Liver (tissue), 9 donors: ENCODE measurements around the gene BACH2. TPM values are rescaled to one million over a fixed set of nuclear protein-coding genes. Genes with fewer than 3 reads are reported as not detected.

Experiments
- DNase-seq: peaks from one replicate; pipeline ENCODE4 v3.0.0-alpha.2; 2017; ENCODE audit warnings: low spot score
- H3K27ac ChIP-seq, 2 donors: one replicate each; pipeline ENCODE4 v1.7.0; 2013; ENCODE audit warnings: inconsistent platforms in 2 of 2, low read length in 2 of 2, control low read depth in 1 of 2, low read depth in 1 of 2, mild to moderate bottlenecking in 1 of 2
- H3K27me3 ChIP-seq, 4 donors: one replicate each; pipeline versions ENCODE4 v1.6.1 to v1.7.0; 2013; ENCODE audit warnings: low read length in 3 of 4, inconsistent platforms in 1 of 4, mild to moderate bottlenecking in 1 of 4, moderate library complexity in 1 of 4; ENCODE audit not compliant: control insufficient read depth in 4 of 4, insufficient read depth in 4 of 4
- H3K36me3 ChIP-seq, 4 donors: one replicate each; pipeline versions ENCODE4 v1.6.1 to v1.7.0; 2013; ENCODE audit warnings: low read length in 3 of 4, mild to moderate bottlenecking in 3 of 4, low read depth in 1 of 4, moderate library complexity in 1 of 4; ENCODE audit not compliant: control insufficient read depth in 4 of 4, insufficient read depth in 3 of 4
- H3K4me1 ChIP-seq, 4 donors: one replicate each; pipeline versions ENCODE4 v1.6.1 to v1.7.0; 2013; ENCODE audit warnings: low read length in 3 of 4, mild to moderate bottlenecking in 3 of 4, moderate library complexity in 1 of 4; ENCODE audit not compliant: control insufficient read depth in 4 of 4, insufficient read depth in 4 of 4
- H3K4me3 ChIP-seq, 3 donors: one replicate each; pipeline versions ENCODE4 v1.6.1 to v1.7.0; 2013; ENCODE audit warnings: low read length in 3 of 3, control low read depth in 1 of 3, low read depth in 1 of 3, mild to moderate bottlenecking in 1 of 3
- H3K9ac ChIP-seq, 2 donors: one replicate each; pipeline ENCODE4 v1.7.0; 2013; ENCODE audit warnings: low read length in 2 of 2, mild to moderate bottlenecking in 2 of 2, moderate library complexity in 2 of 2, control low read depth in 1 of 2, low read depth in 1 of 2
- H3K9me3 ChIP-seq, 4 donors: one replicate each; pipeline versions ENCODE4 v1.6.1 to v1.7.0; 2013; ENCODE audit warnings: low read length in 3 of 4; ENCODE audit not compliant: control insufficient read depth in 4 of 4
- EGR1 ChIP-seq, 2 donors: IDR thresholded peaks; 2 replicates each; pipeline ENCODE4 v1.6.1; 2016 to 2018; ENCODE audit warnings: antibody characterized with exemption in 2 of 2, low read depth in 2 of 2
- FOXA1 ChIP-seq: IDR thresholded peaks from 2 replicates; pipeline ENCODE4 v1.6.1; 2016; ENCODE audit warnings: antibody characterized with exemption
- FOXA2 ChIP-seq: IDR thresholded peaks from 2 replicates; pipeline ENCODE4 v1.6.1; 2016; ENCODE audit warnings: antibody characterized with exemption
- GABPA ChIP-seq, 2 donors: IDR thresholded peaks in 1 of 2; conservative IDR thresholded peaks in 1 of 2; 2 replicates each; pipeline ENCODE4 v1.6.1; 2016; ENCODE audit warnings: antibody characterized with exemption in 2 of 2, mild to moderate bottlenecking in 1 of 2, moderate library complexity in 1 of 2
- HNF4A ChIP-seq, 2 donors: conservative IDR thresholded peaks; 2 replicates each; pipeline ENCODE4 v1.6.1; 2016; ENCODE audit warnings: antibody characterized with exemption in 2 of 2, mild to moderate bottlenecking in 2 of 2
- HNF4G ChIP-seq: IDR thresholded peaks from 2 replicates; pipeline ENCODE4 v1.6.1; 2016; ENCODE audit warnings: antibody characterized with exemption
- JUND ChIP-seq, 2 donors: IDR thresholded peaks; 2 replicates each; pipeline ENCODE4 v1.6.1; 2016; ENCODE audit warnings: antibody characterized with exemption in 2 of 2
- NR2F2 ChIP-seq: IDR thresholded peaks from 2 replicates; pipeline ENCODE4 v1.6.1; 2016; ENCODE audit warnings: antibody characterized with exemption
- RAD21 ChIP-seq, 2 donors: IDR thresholded peaks; 2 replicates each; pipeline ENCODE4 v1.6.1; 2016; ENCODE audit warnings: antibody characterized with exemption in 2 of 2, mild to moderate bottlenecking in 2 of 2
- RXRA ChIP-seq, 2 donors: IDR thresholded peaks; 2 replicates each; pipeline ENCODE4 v1.6.1; 2017 to 2018; ENCODE audit warnings: antibody characterized with exemption in 2 of 2, mild to moderate bottlenecking in 1 of 2
- SP1 ChIP-seq: IDR thresholded peaks from 2 replicates; pipeline ENCODE4 v1.6.1; 2018; ENCODE audit warnings: antibody characterized with exemption, mild to moderate bottlenecking
- TAF1 ChIP-seq: conservative IDR thresholded peaks from 2 replicates; pipeline ENCODE4 v1.6.1; 2016; ENCODE audit warnings: antibody characterized with exemption, mild to moderate bottlenecking
- YY1 ChIP-seq: IDR thresholded peaks from 2 replicates; pipeline ENCODE4 v1.6.1; 2016; ENCODE audit warnings: antibody characterized with exemption, mild to moderate bottlenecking
- WGBS: extraction: QIAGEN DNeasy Blood & Tissue Kit; methylation state at CpG from one replicate; pipeline ENCODE4 v1.1.7; 2013; 5-methylcytosine and 5-hydroxymethylcytosine counted together
- polyA plus RNA-seq, 2 donors: library from polyadenylated mRNA; stranded (reverse) in 1 of 2; unstranded in 1 of 2; fragments of 200-250 nt in 1 of 2; fragments of >200 nt in 1 of 2; fragmentation: Nextera tagmentation in 1 of 2; extraction: Ambion mirVana in 1 of 2; gene quantifications; one replicate each; pipeline versions ENCODE4 v1.2.1 to v1.2.3, GENCODE V29; 2013 to 2015
- total RNA-seq, 2 donors: library from RNA; depleted of rRNA; stranded (reverse); fragments of >200 nt; gene quantifications; one replicate each; pipeline ENCODE4 v1.2.3, GENCODE V29; 2014
- TF ChIP-seq, protein P1 (sequence below): IDR thresholded peaks from 2 replicates; pipeline ENCODE4 v1.6.1; 2016; ENCODE audit warnings: antibody characterized with exemption
- TF ChIP-seq, protein P2 (sequence below): IDR thresholded peaks from 2 replicates; pipeline ENCODE4 v1.6.1; 2016; ENCODE audit warnings: antibody characterized with exemption
- TF ChIP-seq, protein P3 (sequence below): IDR thresholded peaks from 2 replicates; pipeline ENCODE4 v1.6.1; 2016; ENCODE audit warnings: antibody characterized with exemption, mild to moderate bottlenecking
- TF ChIP-seq, protein P4 (sequence below): fragments of 150-350 bp; IDR thresholded peaks from 2 replicates; pipeline ENCODE4 v1.5.1; 2017; ENCODE audit warnings: improper control_type of control experiment, low read depth, low read length; ENCODE audit not compliant: missing input control
- TF ChIP-seq, protein P5 (sequence below): IDR thresholded peaks from 2 replicates; pipeline ENCODE4 v1.6.1; 2016; ENCODE audit warnings: antibody characterized with exemption
- donor health status: healthy.
- donor health status: healthy.
- donor health status: healthy.
- donor health status: healthy.
- donor health status: healthy.

BACH2 gene
- total and polyA plus RNA-seq, 4 donors = 1.9 to 3.7 (median 1.9) TPM

DNA sequence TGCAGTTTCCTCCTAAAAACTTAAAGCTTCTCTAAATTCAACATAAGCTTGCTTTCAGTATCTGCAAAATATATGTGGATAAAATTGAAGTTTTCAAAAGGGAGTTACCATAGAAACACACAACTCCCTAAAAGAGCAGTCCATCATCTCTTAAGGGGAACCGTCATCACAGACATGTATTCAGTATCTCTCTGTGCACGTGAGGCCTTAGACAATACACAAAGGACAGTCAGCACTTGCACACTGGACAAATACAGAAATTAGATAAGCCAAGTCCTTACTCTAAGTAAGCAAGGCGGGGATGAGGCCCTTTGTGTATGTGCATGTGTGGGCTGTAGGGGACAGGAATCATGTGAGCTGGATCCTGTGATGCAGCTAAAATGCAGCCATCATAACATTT is 136.6 kb downstream of the BACH2 start:
- H3K4me1 ChIP-seq = no peaks in the 10 kb centered on the region
- no peaks in the 10 kb centered on the region for H3K36me3 ChIP-seq
- no peak overlapping the region for H3K4me3 ChIP-seq
- H3K27me3 ChIP-seq = no peaks in the 10 kb centered on the region
- no peaks in the 10 kb centered on the region for H3K9me3 ChIP-seq
- H3K9ac ChIP-seq = no peak overlapping the region
- DNase-seq = no peak
- WGBS = 75% methylated on average over 3 of the region's 3 CpGs
- TF ChIP-seq GABPA (IDR thresholded peaks at IDR 0.05 in 1 of 2, conservative IDR thresholded peaks at IDR 0.05 in 1 of 2) (no peak), TAF1 (no peak), NR2F2 (no peak), YY1 (no peak), HNF4A (conservative IDR thresholded peaks at IDR 0.05) (no peak), HNF4G (no peak), RXRA (IDR thresholded peaks at IDR 0.05) (no peak), FOXA2 (no peak), JUND (IDR thresholded peaks at IDR 0.05) (no peak), EGR1 (IDR thresholded peaks at IDR 0.05; ENCODE audit: low read depth in 2 of 2) (no peak), FOXA1 (no peak), SP1 (no peak), RAD21 (IDR thresholded peaks at IDR 0.05) (no peak)
- TF ChIP-seq, protein P1, sequence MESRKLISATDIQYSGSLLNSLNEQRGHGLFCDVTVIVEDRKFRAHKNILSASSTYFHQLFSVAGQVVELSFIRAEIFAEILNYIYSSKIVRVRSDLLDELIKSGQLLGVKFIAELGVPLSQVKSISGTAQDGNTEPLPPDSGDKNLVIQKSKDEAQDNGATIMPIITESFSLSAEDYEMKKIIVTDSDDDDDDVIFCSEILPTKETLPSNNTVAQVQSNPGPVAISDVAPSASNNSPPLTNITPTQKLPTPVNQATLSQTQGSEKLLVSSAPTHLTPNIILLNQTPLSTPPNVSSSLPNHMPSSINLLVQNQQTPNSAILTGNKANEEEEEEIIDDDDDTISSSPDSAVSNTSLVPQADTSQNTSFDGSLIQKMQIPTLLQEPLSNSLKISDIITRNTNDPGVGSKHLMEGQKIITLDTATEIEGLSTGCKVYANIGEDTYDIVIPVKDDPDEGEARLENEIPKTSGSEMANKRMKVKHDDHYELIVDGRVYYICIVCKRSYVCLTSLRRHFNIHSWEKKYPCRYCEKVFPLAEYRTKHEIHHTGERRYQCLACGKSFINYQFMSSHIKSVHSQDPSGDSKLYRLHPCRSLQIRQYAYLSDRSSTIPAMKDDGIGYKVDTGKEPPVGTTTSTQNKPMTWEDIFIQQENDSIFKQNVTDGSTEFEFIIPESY = no peak
- TF ChIP-seq, protein P2, sequence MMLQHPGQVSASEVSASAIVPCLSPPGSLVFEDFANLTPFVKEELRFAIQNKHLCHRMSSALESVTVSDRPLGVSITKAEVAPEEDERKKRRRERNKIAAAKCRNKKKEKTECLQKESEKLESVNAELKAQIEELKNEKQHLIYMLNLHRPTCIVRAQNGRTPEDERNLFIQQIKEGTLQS = no peak
- TF ChIP-seq, protein P3, sequence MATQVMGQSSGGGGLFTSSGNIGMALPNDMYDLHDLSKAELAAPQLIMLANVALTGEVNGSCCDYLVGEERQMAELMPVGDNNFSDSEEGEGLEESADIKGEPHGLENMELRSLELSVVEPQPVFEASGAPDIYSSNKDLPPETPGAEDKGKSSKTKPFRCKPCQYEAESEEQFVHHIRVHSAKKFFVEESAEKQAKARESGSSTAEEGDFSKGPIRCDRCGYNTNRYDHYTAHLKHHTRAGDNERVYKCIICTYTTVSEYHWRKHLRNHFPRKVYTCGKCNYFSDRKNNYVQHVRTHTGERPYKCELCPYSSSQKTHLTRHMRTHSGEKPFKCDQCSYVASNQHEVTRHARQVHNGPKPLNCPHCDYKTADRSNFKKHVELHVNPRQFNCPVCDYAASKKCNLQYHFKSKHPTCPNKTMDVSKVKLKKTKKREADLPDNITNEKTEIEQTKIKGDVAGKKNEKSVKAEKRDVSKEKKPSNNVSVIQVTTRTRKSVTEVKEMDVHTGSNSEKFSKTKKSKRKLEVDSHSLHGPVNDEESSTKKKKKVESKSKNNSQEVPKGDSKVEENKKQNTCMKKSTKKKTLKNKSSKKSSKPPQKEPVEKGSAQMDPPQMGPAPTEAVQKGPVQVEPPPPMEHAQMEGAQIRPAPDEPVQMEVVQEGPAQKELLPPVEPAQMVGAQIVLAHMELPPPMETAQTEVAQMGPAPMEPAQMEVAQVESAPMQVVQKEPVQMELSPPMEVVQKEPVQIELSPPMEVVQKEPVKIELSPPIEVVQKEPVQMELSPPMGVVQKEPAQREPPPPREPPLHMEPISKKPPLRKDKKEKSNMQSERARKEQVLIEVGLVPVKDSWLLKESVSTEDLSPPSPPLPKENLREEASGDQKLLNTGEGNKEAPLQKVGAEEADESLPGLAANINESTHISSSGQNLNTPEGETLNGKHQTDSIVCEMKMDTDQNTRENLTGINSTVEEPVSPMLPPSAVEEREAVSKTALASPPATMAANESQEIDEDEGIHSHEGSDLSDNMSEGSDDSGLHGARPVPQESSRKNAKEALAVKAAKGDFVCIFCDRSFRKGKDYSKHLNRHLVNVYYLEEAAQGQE = no peak
- TF ChIP-seq, protein P4, sequence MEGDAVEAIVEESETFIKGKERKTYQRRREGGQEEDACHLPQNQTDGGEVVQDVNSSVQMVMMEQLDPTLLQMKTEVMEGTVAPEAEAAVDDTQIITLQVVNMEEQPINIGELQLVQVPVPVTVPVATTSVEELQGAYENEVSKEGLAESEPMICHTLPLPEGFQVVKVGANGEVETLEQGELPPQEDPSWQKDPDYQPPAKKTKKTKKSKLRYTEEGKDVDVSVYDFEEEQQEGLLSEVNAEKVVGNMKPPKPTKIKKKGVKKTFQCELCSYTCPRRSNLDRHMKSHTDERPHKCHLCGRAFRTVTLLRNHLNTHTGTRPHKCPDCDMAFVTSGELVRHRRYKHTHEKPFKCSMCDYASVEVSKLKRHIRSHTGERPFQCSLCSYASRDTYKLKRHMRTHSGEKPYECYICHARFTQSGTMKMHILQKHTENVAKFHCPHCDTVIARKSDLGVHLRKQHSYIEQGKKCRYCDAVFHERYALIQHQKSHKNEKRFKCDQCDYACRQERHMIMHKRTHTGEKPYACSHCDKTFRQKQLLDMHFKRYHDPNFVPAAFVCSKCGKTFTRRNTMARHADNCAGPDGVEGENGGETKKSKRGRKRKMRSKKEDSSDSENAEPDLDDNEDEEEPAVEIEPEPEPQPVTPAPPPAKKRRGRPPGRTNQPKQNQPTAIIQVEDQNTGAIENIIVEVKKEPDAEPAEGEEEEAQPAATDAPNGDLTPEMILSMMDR = no peak
- TF ChIP-seq, protein P5, sequence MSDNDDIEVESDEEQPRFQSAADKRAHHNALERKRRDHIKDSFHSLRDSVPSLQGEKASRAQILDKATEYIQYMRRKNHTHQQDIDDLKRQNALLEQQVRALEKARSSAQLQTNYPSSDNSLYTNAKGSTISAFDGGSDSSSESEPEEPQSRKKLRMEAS = no peak
- no peak overlapping the region for H3K27ac ChIP-seq
